ACC112 (cell line): Measurements from ENCODE around the gene DRC7.

ENCODE experiments used
- H2AFZ ChIP-seq: fragments of 200-600 bp; sonication (generic); one replicate; pipeline ENCODE4 v1.6.0; 2017; ENCODE audit warnings: antibody characterized with exemption, low read length; ENCODE audit not compliant: unreplicated experiment
- H3K27ac ChIP-seq: fragments of 200-600 bp; sonication (generic); 2 replicates; pipeline ENCODE4 v1.5.1; 2014; ENCODE audit warnings: low read depth, mild to moderate bottlenecking, antibody characterized with exemption, low read length, moderate library complexity
- H3K27me3 ChIP-seq: fragments of 200-600 bp; sonication (generic); 2 replicates; pipeline ENCODE4 v1.6.1; 2014; ENCODE audit warnings: mild to moderate bottlenecking, antibody characterized with exemption, low read length, moderate library complexity, mixed read lengths; ENCODE audit not compliant: insufficient read depth
- H3K36me3 ChIP-seq: fragments of 200-600 bp; sonication (generic); 2 replicates; pipeline ENCODE4 v1.6.1; 2016; ENCODE audit warnings: mild to moderate bottlenecking, antibody characterized with exemption, low read length, moderate library complexity, mixed read lengths; ENCODE audit not compliant: insufficient read depth
- H3K4me1 ChIP-seq: fragments of 200-600 bp; sonication (generic); one replicate; pipeline ENCODE4 v1.6.1; 2016; ENCODE audit warnings: low read length, mixed read lengths; ENCODE audit not compliant: insufficient read depth, unreplicated experiment, control insufficient read depth
- H3K4me3 ChIP-seq: fragments of 200-600 bp; sonication (generic); 2 replicates; pipeline ENCODE4 v1.5.1; 2014; ENCODE audit warnings: mild to moderate bottlenecking, low read depth, low read length
- H3K79me2 ChIP-seq: fragments of 200-600 bp; sonication (generic); one replicate; pipeline ENCODE4 v1.6.0; 2016; ENCODE audit warnings: low read length; ENCODE audit not compliant: control insufficient read depth, unreplicated experiment, insufficient read depth

The DRC7 gene

GRCh38 chr16:57688487-57688986 lies 6.1 kb upstream of the DRC7 start:
- H3K36me3 ChIP-seq, result no peaks in the 10 kb centered on the region
- no peak overlapping the region for H2AFZ ChIP-seq
- no peak overlapping the region for H3K4me3 ChIP-seq
- H3K4me1 ChIP-seq, result no peaks in the 10 kb centered on the region
- no peaks in the 10 kb centered on the region for H3K79me2 ChIP-seq
- peaks cover 18% of the 10 kb centered on the region for H3K27me3 ChIP-seq
- H3K27ac ChIP-seq, result no peak overlapping the region

- H3K4me1 ChIP-seq, result no peaks in the 10 kb centered on the region
- H3K4me3 ChIP-seq, result no peak overlapping the region
- no peak overlapping the region for H3K27ac ChIP-seq
- no peak overlapping the region for H2AFZ ChIP-seq
- H3K79me2 ChIP-seq, result no peaks in the 10 kb centered on the region
- H3K27me3 ChIP-seq, result peaks cover 18% of the 10 kb centered on the region
- no peaks in the 10 kb centered on the region for H3K36me3 ChIP-seq
Measured at GRCh38 chr16:57688987-57689761, 5.4 kb upstream of the DRC7 start.

GRCh38 chr16:57689762-57690558 lies 4.6 kb upstream of the DRC7 start:
- no peak overlapping the region for H3K27ac ChIP-seq
- H3K4me3 ChIP-seq, result no peak overlapping the region
- H3K36me3 ChIP-seq, result no peaks in the 10 kb centered on the region
- peaks cover 18% of the 10 kb centered on the region for H3K27me3 ChIP-seq
- H2AFZ ChIP-seq, result no peak overlapping the region
- H3K79me2 ChIP-seq, result no peaks in the 10 kb centered on the region
- H3K4me1 ChIP-seq, result no peaks in the 10 kb centered on the region

- Histone ChIP-seq H3K27ac (no peak overlapping the region), H3K27me3 (peaks cover 18% of the 10 kb centered on the region), H3K36me3 (no peaks in the 10 kb centered on the region)
Measured at GRCh38 chr16:57690782-57691471, 3.7 kb upstream of the DRC7 start.

GRCh38 chr16:57692636-57693035 lies 2.0 kb upstream of the DRC7 start:
- no peak overlapping the region for H2AFZ ChIP-seq
- peaks cover 12% of the 10 kb centered on the region for H3K27me3 ChIP-seq
- no peak overlapping the region for H3K27ac ChIP-seq
- H3K79me2 ChIP-seq, result no peaks in the 10 kb centered on the region
- no peaks in the 10 kb centered on the region for H3K36me3 ChIP-seq
- no peaks in the 10 kb centered on the region for H3K4me1 ChIP-seq
- H3K4me3 ChIP-seq, result no peak overlapping the region

More at GRCh38 chr16:57690782-57691471, 3.7 kb upstream of the DRC7 start:
- H3K79me2 ChIP-seq, result no peaks in the 10 kb centered on the region
- H3K4me1 ChIP-seq, result no peaks in the 10 kb centered on the region
- no peak overlapping the region for H2AFZ ChIP-seq
- H3K4me3 ChIP-seq, result no peak overlapping the region

- H3K27ac ChIP-seq, result no peak overlapping the region
- no peaks in the 10 kb centered on the region for H3K79me2 ChIP-seq
- no peaks in the 10 kb centered on the region for H3K36me3 ChIP-seq
- H2AFZ ChIP-seq, result no peak overlapping the region
- no peaks in the 10 kb centered on the region for H3K4me1 ChIP-seq
- no peak overlapping the region for H3K4me3 ChIP-seq
- H3K27me3 ChIP-seq, result peaks cover 12% of the 10 kb centered on the region
Measured at GRCh38 chr16:57693550-57693949, 1.1 kb upstream of the DRC7 start.

GRCh38 chr16:57694231-57694724 lies 328 bp upstream of the DRC7 start:
- Histone ChIP-seq H2AFZ (no peak overlapping the region), H3K36me3 (no peaks in the 10 kb centered on the region), H3K4me3 (no peak overlapping the region), H3K79me2 (no peaks in the 10 kb centered on the region), H3K4me1 (no peaks in the 10 kb centered on the region), H3K27me3 (peaks cover 12% of the 10 kb centered on the region), H3K27ac (no peak overlapping the region)

GRCh38 chr16:57695680-57696069 lies 1.1 kb downstream of the DRC7 start:
- H3K36me3 ChIP-seq, result no peaks in the 10 kb centered on the region
- no peaks in the 10 kb centered on the region for H3K79me2 ChIP-seq
- no peaks in the 10 kb centered on the region for H3K4me1 ChIP-seq
- no peak overlapping the region for H3K27ac ChIP-seq
- no peak overlapping the region for H2AFZ ChIP-seq
- peaks cover 12% of the 10 kb centered on the region for H3K27me3 ChIP-seq
- no peak overlapping the region for H3K4me3 ChIP-seq

GRCh38 chr16:57696240-57696639 lies 1.6 kb downstream of the DRC7 start:
- Histone ChIP-seq H2AFZ (no peak overlapping the region), H3K27me3 (peaks cover 12% of the 10 kb centered on the region), H3K4me1 (no peaks in the 10 kb centered on the region), H3K4me3 (no peak overlapping the region), H3K36me3 (no peaks in the 10 kb centered on the region), H3K79me2 (no peaks in the 10 kb centered on the region), H3K27ac (no peak overlapping the region)

GRCh38 chr16:57697896-57698537 lies 3.4 kb downstream of the DRC7 start:
- H3K27me3 ChIP-seq, result 0 out of 2 replicates have a peak, but pooled peaks cover 3% of the 10 kb centered on the region
- no peak overlapping the region for H2AFZ ChIP-seq
- H3K27ac ChIP-seq, result no peak overlapping the region

More at GRCh38 chr16:57697896-57698537, 3.4 kb downstream of the DRC7 start:
- H3K79me2 ChIP-seq, result no peaks in the 10 kb centered on the region
- H3K4me1 ChIP-seq, result no peaks in the 10 kb centered on the region
- no peaks in the 10 kb centered on the region for H3K36me3 ChIP-seq
- H3K4me3 ChIP-seq, result no peak overlapping the region
